ENCODE results near the gene C9orf85.

DNA sequence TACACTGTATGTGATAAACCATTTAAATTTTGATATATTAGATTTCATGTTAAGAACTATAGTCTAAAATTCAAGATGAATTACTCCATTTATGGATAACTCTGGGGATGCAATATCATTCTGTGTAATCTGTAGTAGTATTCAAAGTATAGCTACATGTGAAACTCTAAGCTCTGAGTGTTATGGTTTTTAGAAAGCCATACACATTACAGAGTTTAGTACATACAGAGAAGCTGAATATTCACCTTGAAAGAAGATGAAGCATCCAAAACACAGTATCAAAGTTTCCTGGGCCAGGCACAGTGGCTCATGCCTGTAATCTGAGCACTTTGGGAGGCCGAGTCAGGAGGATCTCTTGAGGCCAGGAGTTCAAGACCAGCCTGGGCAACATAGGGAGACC is 25.4 kb upstream of the C9orf85 start:
- TF ChIP-seq, protein P1, sequence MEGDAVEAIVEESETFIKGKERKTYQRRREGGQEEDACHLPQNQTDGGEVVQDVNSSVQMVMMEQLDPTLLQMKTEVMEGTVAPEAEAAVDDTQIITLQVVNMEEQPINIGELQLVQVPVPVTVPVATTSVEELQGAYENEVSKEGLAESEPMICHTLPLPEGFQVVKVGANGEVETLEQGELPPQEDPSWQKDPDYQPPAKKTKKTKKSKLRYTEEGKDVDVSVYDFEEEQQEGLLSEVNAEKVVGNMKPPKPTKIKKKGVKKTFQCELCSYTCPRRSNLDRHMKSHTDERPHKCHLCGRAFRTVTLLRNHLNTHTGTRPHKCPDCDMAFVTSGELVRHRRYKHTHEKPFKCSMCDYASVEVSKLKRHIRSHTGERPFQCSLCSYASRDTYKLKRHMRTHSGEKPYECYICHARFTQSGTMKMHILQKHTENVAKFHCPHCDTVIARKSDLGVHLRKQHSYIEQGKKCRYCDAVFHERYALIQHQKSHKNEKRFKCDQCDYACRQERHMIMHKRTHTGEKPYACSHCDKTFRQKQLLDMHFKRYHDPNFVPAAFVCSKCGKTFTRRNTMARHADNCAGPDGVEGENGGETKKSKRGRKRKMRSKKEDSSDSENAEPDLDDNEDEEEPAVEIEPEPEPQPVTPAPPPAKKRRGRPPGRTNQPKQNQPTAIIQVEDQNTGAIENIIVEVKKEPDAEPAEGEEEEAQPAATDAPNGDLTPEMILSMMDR (IDR thresholded peaks at IDR 0.05), result no peak
- no peak for TF ChIP-seq EZH2 (IDR thresholded peaks at IDR 0.05)
